KMS-11 (cell line): Measurements from ENCODE around the gene GPATCH11.

Source experiments
- H2AFZ ChIP-seq: fragments of 200-600 bp; sonication (generic); 2 replicates; pipeline ENCODE4 v1.6.1; 2016; ENCODE audit warnings: antibody characterized with exemption, mixed run types, low read depth
- H3K27ac ChIP-seq: fragments of 200-600 bp; sonication (generic); 2 replicates; pipeline ENCODE4 v1.6.1; 2016; ENCODE audit warnings: mild to moderate bottlenecking, mixed run types
- H3K27me3 ChIP-seq: fragments of 200-600 bp; sonication (generic); 2 replicates; pipeline ENCODE4 v1.6.1; 2017; ENCODE audit warnings: mild to moderate bottlenecking, low read depth, mixed run types, moderate library complexity; ENCODE audit not compliant: insufficient read depth
- H3K36me3 ChIP-seq: fragments of 200-600 bp; sonication (generic); 2 replicates; pipeline ENCODE4 v1.6.1; 2017; ENCODE audit warnings: mild to moderate bottlenecking, mixed run types; ENCODE audit not compliant: insufficient read depth
- H3K4me1 ChIP-seq: fragments of 200-600 bp; sonication (generic); 2 replicates; pipeline ENCODE4 v1.6.1; 2016; ENCODE audit warnings: mild to moderate bottlenecking, low read depth, mixed run types; ENCODE audit not compliant: poor library complexity, severe bottlenecking
- H3K4me2 ChIP-seq: fragments of 200-600 bp; sonication (generic); 2 replicates; pipeline ENCODE4 v1.7.0; 2016; ENCODE audit warnings: mild to moderate bottlenecking, mixed run types
- H3K4me3 ChIP-seq: fragments of 200-600 bp; sonication (generic); IDR thresholded peaks from 2 replicates; pipeline ENCODE4 v1.6.1; 2017; ENCODE audit warnings: low read depth, low read length, mixed read lengths; ENCODE audit not compliant: insufficient read depth
- H3K79me2 ChIP-seq: fragments of 200-600 bp; sonication (generic); 2 replicates; pipeline ENCODE4 v1.6.1; 2016; ENCODE audit warnings: low read depth, mixed run types; ENCODE audit not compliant: insufficient read depth
- H3K9ac ChIP-seq: fragments of 200-600 bp; sonication (generic); 2 replicates; pipeline ENCODE4 v1.6.1; 2016; ENCODE audit warnings: mild to moderate bottlenecking, mixed run types
- H4K20me1 ChIP-seq: fragments of 200-600 bp; sonication (generic); 2 replicates; pipeline ENCODE4 v1.6.1; 2016; ENCODE audit warnings: mild to moderate bottlenecking, mixed run types; ENCODE audit not compliant: insufficient read depth
- TF ChIP-seq, protein P1 (sequence below): fragments of 200-600 bp; sonication (generic); conservative IDR thresholded peaks from 2 replicates; pipeline ENCODE4 v1.6.1; 2017; ENCODE audit warnings: low read depth, mild to moderate bottlenecking, antibody characterized with exemption, low read length, moderate library complexity, mixed read lengths

Gene GPATCH11

DNA sequence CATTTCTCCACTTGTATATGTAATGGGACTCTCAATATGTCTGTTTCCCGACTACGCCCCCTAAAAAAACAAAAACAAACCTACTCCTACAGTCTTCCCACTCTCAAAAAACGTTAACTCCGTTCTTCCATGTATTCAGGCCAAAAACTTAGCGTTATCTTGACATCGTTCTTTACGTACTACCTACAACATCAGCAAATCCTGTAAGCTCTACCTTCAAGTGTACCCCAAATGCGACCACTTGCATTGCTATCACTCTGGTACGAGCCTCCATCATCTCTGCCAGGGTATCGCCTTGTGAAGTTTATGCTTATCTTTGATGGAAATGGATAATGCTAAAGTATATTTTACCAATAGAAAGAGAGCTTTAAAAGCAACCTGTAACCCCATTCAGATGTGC, 479 bp downstream of the GPATCH11 start:
- TF ChIP-seq, protein P1, sequence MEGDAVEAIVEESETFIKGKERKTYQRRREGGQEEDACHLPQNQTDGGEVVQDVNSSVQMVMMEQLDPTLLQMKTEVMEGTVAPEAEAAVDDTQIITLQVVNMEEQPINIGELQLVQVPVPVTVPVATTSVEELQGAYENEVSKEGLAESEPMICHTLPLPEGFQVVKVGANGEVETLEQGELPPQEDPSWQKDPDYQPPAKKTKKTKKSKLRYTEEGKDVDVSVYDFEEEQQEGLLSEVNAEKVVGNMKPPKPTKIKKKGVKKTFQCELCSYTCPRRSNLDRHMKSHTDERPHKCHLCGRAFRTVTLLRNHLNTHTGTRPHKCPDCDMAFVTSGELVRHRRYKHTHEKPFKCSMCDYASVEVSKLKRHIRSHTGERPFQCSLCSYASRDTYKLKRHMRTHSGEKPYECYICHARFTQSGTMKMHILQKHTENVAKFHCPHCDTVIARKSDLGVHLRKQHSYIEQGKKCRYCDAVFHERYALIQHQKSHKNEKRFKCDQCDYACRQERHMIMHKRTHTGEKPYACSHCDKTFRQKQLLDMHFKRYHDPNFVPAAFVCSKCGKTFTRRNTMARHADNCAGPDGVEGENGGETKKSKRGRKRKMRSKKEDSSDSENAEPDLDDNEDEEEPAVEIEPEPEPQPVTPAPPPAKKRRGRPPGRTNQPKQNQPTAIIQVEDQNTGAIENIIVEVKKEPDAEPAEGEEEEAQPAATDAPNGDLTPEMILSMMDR: no peak
- H3K4me3 ChIP-seq: peak overlapping the region; percentile 91
- H3K9ac ChIP-seq: peak overlapping the region; percentile 43; the same call in 1 of the 2 replicates
- H4K20me1 ChIP-seq: no peaks in the 10 kb centered on the region
- H3K4me2 ChIP-seq: peak overlapping the region; percentile 91
- peaks cover 19% of the 10 kb centered on the region; the same call in 1 of the 2 replicates for H3K79me2 ChIP-seq
- peak overlapping the region; percentile 89 for H2AFZ ChIP-seq
- no peaks in the 10 kb centered on the region for H3K36me3 ChIP-seq
- H3K27me3 ChIP-seq: no peaks in the 10 kb centered on the region
- H3K4me1 ChIP-seq: peaks cover 53% of the 10 kb centered on the region
- no peak overlapping the region for H3K27ac ChIP-seq

DNA sequence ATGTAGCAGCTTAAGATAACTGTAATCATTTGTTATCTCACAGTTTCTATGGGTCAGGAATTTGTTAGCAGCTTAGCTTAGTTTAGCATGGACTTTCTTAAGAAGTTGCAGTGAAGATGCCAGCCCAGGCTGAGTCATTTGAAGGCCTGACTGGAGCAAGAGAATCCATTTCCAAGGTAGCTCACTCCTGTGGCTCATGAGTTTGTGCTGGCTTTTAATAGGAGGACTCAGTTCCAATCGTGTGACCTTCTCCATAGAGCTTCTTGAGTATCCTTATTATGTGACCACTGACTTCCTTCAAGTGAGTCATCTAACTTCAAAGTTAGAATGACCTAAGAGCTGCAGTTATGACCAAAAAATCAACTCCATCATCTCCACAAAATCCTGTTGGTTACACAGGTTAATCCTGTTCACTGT, 1.4 kb downstream of the GPATCH11 start:
- TF ChIP-seq, protein P1: no peak
- Histone ChIP-seq H3K4me2 (peak overlapping the region; percentile 91), H3K36me3 (no peaks in the 10 kb centered on the region), H3K79me2 (peaks cover 19% of the 10 kb centered on the region; the same call in 1 of the 2 replicates), H2AFZ (no peak overlapping the region), H3K4me3 (no peak overlapping the region), H3K27ac (no peak overlapping the region), H4K20me1 (no peaks in the 10 kb centered on the region), H3K9ac (no peak overlapping the region), H3K4me1 (peaks cover 62% of the 10 kb centered on the region), H3K27me3 (no peaks in the 10 kb centered on the region)

DNA sequence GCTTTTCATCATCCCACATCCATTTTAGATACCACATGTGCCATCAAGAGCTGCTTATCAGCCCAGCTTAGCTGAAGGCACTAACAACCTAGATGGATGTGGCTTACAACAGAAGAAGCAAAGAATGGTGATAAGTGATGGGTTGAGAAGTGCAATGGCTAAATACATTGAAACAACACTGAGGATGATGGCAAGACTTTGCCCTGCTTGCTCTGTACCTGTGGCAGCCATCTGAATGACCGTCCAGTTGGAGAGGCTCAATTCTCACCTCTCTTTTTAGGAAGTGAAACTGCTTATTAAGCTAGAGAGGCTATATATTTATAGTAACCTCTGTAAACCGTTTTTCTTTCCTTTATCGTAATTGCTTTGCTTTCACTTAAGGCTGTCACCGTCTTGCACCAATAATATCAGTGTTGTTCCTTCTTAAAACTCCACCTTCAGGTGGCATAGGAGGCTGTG, 5.7 kb downstream of the GPATCH11 start:
- Histone ChIP-seq H3K27ac (peak overlapping the region; percentile 61), H3K4me2 (peak overlapping the region; percentile 86), H4K20me1 (no peaks in the 10 kb centered on the region), H3K9ac (no peak overlapping the region), H3K4me1 (peaks cover 80% of the 10 kb centered on the region), H3K27me3 (no peaks in the 10 kb centered on the region), H2AFZ (0 out of 2 replicates have a peak overlapping the region, but pooled peaks have one; percentile 1), H3K4me3 (no peak overlapping the region), H3K36me3 (peaks cover 12% of the 10 kb centered on the region; the same call in 1 of the 2 replicates), H3K79me2 (peaks cover 15% of the 10 kb centered on the region; the same call in 1 of the 2 replicates)
- TF ChIP-seq, protein P1: no peak

DNA sequence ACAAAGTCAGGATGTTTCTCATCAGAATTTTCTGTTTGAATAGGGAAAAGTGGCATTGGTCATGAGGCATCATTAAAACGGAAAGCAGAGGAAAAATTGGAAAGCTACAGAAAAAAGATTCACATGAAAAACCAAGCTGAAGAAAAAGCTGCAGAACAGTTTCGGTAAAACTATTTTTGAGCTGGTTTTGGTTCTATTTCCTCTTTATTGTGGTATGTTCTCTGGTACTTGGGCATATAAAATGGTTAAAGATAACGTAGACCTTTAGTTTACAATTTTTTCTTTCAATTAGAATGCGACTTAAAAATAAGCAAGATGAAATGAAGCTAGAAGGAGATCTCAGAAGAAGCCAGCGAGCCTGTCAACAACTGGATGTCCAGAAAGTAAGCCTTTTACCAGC, 7.6 kb downstream of the GPATCH11 start:
- peak overlapping the region; percentile 24; the same call in 1 of the 2 replicates for H3K9ac ChIP-seq
- peaks cover 68% of the 10 kb centered on the region for H3K4me1 ChIP-seq
- peak overlapping the region; percentile 86 for H3K4me2 ChIP-seq

More for the DNA sequence above, 7.6 kb downstream of the GPATCH11 start:
- no peak overlapping the region for H3K4me3 ChIP-seq
- no peaks in the 10 kb centered on the region for H4K20me1 ChIP-seq
- TF ChIP-seq, protein P1: no peak
- H3K36me3 ChIP-seq: peaks cover 18% of the 10 kb centered on the region; the same call in 1 of the 2 replicates
- H3K27me3 ChIP-seq: no peaks in the 10 kb centered on the region
- peak overlapping the region; percentile 61 for H3K27ac ChIP-seq
- peak overlapping the region; percentile 11; the same call in 1 of the 2 replicates for H2AFZ ChIP-seq
- H3K79me2 ChIP-seq: no peaks in the 10 kb centered on the region; the same call in 1 of the 2 replicates
